Measurements from ENCODE around the gene HPSE2. TPM values are rescaled to one million over a fixed set of nuclear protein-coding genes. Genes with fewer than 3 reads are reported as not detected.

HPSE2 gene
- total RNA-seq, 1 experiment from 2014 or later: 0.20 TPM

GRCh38 chr10:99161165-99161564 is 74.5 kb downstream of the HPSE2 start:
- H3K23me2 ChIP-seq (ENCODE audit: insufficient read length, low read depth, low read length, poor library complexity, severe bottlenecking): no peaks in the 10 kb centered on the region

More at GRCh38 chr10:99161165-99161564, 74.5 kb downstream of the HPSE2 start:
- Histone ChIP-seq H3K4me2 (ENCODE audit: insufficient read depth, insufficient read length, low read length) (no peak overlapping the region), H3K4ac (ENCODE audit: low read depth, low read length) (no peak overlapping the region), H3K79me1 (ENCODE audit: insufficient read depth, low read depth, low read length, poor library complexity, severe bottlenecking) (no peaks in the 10 kb centered on the region), H3K9ac (ENCODE audit: extremely low read depth, insufficient read length, low read length) (no peak overlapping the region), H3K9me3 (ENCODE audit: control insufficient read depth, low read depth, low read length) (no peaks in the 10 kb centered on the region), H3K79me2 (ENCODE audit: insufficient read depth, low read length) (no peaks in the 10 kb centered on the region), H2BK12ac (ENCODE audit: insufficient read length, low read depth, low read length) (no peak overlapping the region), H3K27ac (ENCODE audit: insufficient read length, low read depth, low read length) (no peak overlapping the region), H2BK15ac (ENCODE audit: low read depth, low read length) (no peak overlapping the region), H3K27me3 (ENCODE audit: insufficient read depth, low read length) (no peaks in the 10 kb centered on the region), H3K4me1 (ENCODE audit: insufficient read depth, low read length) (no peaks in the 10 kb centered on the region), H3T11ph (ENCODE audit: low read length) (no peak overlapping the region), H2AFZ (ENCODE audit: low read length) (no peak overlapping the region), H3K56ac (ENCODE audit: insufficient read length, low read depth, low read length) (no peak overlapping the region), H2AK5ac (ENCODE audit: insufficient read length, low read length) (no peak overlapping the region), H3K14ac (ENCODE audit: insufficient read depth, low read length) (no peak overlapping the region), H3K18ac (ENCODE audit: insufficient read length, low read depth, low read length) (no peak overlapping the region), H4K20me1 (ENCODE audit: control insufficient read depth, insufficient read depth, insufficient read length) (no peaks in the 10 kb centered on the region), H2BK5ac (ENCODE audit: insufficient read length, low read length) (no peak overlapping the region), H4K91ac (ENCODE audit: insufficient read length, low read depth, low read length) (no peak overlapping the region), H2BK120ac (ENCODE audit: low read depth, low read length, poor library complexity, severe bottlenecking) (no peak overlapping the region), H4K5ac (ENCODE audit: insufficient read length, low read depth, low read length) (no peak overlapping the region), H3K23ac (ENCODE audit: insufficient read length, low read depth, low read length) (no peak overlapping the region), H2BK20ac (ENCODE audit: low read depth, low read length, poor library complexity, severe bottlenecking) (no peak overlapping the region), H4K8ac (replicated peaks; ENCODE audit: insufficient read length, low read depth, low read length) (no peak overlapping the region)
- no CpG with 5 or more reads among the region's 4 CpGs for WGBS (ENCODE audit: extremely low coverage, insufficient read length, low lambda C conversion rate)
- Mint-ChIP-seq H3K4me1 (no peaks in the 10 kb centered on the region), H3K36me3 (ENCODE audit: insufficient read depth in 1 of 3, low read depth in 3 of 3) (no peaks in the 10 kb centered on the region), H3K27ac (no peak overlapping the region), H3K4me3 (no peak overlapping the region), H3K9me3 (no peaks in the 10 kb centered on the region; a peak in 2 of 5 replicates), H3K27me3 (ENCODE audit: low read depth) (peaks cover 1% of the 10 kb centered on the region; the same call in 1 of the 2 replicates)
- DNase-seq: no peak
- no peak for TF ChIP-seq CTCF (conservative IDR thresholded peaks at IDR 0.05)
